Measurements from ENCODE around the gene ZNF438.

Gene ZNF438

DNA sequence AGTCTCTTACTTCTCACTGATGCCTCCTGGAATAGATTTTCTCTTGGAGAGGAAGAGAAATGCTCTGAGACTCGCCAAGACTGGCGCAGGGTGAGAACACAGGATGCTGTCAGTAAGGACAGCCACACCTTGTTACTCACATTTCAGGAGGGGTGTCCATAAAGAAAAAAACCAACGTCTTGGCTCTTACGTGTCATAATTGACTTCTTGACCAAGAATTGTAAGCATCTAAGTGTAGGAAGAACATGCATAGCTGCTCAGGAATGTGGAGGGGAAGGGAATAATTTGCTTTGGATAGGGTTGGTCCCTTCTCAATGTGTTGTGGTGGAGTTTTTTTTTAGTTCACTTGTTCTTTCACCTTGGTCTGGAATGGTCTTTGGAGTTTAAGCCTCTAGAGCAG is 43.8 kb upstream of the ZNF438 start:
- no peak overlapping the region for H3K4me2 ChIP-seq (ENCODE audit: low read length)
- H3K27me3 ChIP-seq (ENCODE audit: control insufficient read depth, low read length), result peaks cover 21% of the 10 kb centered on the region

DNA sequence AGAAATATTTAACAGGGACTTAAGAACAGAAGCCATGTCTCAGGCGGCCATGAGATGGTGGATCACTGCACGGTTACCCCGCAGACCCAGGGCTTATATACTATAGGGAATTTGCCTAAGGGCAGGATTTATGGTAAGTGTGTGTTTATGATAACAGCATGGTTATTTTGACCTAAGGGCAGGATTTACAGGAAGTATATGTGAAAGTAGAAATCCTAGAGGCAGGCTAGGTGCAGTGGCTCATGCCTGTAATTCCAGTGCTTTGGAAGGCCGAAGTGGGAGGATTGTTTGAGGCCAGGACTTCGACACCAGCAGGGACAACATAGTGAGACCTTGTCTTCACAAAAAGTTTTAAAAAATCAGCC is 43.0 kb upstream of the ZNF438 start:
- Histone ChIP-seq H3K4me1 (ENCODE audit: control insufficient read depth, low read length) (no peaks in the 10 kb centered on the region), H3K79me2 (ENCODE audit: control insufficient read depth, low read length) (no peaks in the 10 kb centered on the region), H3F3A (ENCODE audit: control insufficient read depth, insufficient read depth) (no peaks in the 10 kb centered on the region), H3K9me2 (replicated peaks; ENCODE audit: control insufficient read depth, low read length) (no peaks in the 10 kb centered on the region), H3K4me2 (ENCODE audit: low read length) (no peak overlapping the region), H4K20me1 (ENCODE audit: control insufficient read depth, insufficient read depth, low read depth, low read length) (no peaks in the 10 kb centered on the region), H3K27me3 (ENCODE audit: control insufficient read depth, low read length) (peaks cover 22% of the 10 kb centered on the region), H3K4me3 (ENCODE audit: low read length) (no peak overlapping the region), H3K27ac (ENCODE audit: low read depth, low read length) (no peak overlapping the region), H3K36me3 (ENCODE audit: control insufficient read depth, low read length) (no peaks in the 10 kb centered on the region), H3K9me3 (ENCODE audit: control insufficient read depth, insufficient read depth, low read length) (no peaks in the 10 kb centered on the region)
- TF ChIP-seq, protein P1, sequence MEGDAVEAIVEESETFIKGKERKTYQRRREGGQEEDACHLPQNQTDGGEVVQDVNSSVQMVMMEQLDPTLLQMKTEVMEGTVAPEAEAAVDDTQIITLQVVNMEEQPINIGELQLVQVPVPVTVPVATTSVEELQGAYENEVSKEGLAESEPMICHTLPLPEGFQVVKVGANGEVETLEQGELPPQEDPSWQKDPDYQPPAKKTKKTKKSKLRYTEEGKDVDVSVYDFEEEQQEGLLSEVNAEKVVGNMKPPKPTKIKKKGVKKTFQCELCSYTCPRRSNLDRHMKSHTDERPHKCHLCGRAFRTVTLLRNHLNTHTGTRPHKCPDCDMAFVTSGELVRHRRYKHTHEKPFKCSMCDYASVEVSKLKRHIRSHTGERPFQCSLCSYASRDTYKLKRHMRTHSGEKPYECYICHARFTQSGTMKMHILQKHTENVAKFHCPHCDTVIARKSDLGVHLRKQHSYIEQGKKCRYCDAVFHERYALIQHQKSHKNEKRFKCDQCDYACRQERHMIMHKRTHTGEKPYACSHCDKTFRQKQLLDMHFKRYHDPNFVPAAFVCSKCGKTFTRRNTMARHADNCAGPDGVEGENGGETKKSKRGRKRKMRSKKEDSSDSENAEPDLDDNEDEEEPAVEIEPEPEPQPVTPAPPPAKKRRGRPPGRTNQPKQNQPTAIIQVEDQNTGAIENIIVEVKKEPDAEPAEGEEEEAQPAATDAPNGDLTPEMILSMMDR (IDR thresholded peaks at IDR 0.05; ENCODE audit: low read depth, low read length, poor library complexity, severe bottlenecking), result no peak
- no peak for TF ChIP-seq EZH2phosphoT487 (IDR thresholded peaks at IDR 0.05; ENCODE audit: borderline replicate concordance, low read length)

More for the DNA sequence above, 43.8 kb upstream of the ZNF438 start:
- Histone ChIP-seq H4K20me1 (ENCODE audit: control insufficient read depth, insufficient read depth, low read depth, low read length) (no peaks in the 10 kb centered on the region), H3K4me3 (ENCODE audit: low read length) (no peak overlapping the region), H3F3A (ENCODE audit: control insufficient read depth, insufficient read depth) (no peaks in the 10 kb centered on the region), H3K27ac (ENCODE audit: low read depth, low read length) (no peak overlapping the region), H3K36me3 (ENCODE audit: control insufficient read depth, low read length) (no peaks in the 10 kb centered on the region), H3K9me3 (ENCODE audit: control insufficient read depth, insufficient read depth, low read length) (no peaks in the 10 kb centered on the region), H3K9me2 (replicated peaks; ENCODE audit: control insufficient read depth, low read length) (no peaks in the 10 kb centered on the region), H3K79me2 (ENCODE audit: control insufficient read depth, low read length) (no peaks in the 10 kb centered on the region), H3K4me1 (ENCODE audit: control insufficient read depth, low read length) (no peaks in the 10 kb centered on the region)
- TF ChIP-seq EZH2phosphoT487 (IDR thresholded peaks at IDR 0.05; ENCODE audit: borderline replicate concordance, low read length), result no peak
- TF ChIP-seq, protein P1 (IDR thresholded peaks at IDR 0.05; ENCODE audit: low read depth, low read length, poor library complexity, severe bottlenecking), result no peak

DNA sequence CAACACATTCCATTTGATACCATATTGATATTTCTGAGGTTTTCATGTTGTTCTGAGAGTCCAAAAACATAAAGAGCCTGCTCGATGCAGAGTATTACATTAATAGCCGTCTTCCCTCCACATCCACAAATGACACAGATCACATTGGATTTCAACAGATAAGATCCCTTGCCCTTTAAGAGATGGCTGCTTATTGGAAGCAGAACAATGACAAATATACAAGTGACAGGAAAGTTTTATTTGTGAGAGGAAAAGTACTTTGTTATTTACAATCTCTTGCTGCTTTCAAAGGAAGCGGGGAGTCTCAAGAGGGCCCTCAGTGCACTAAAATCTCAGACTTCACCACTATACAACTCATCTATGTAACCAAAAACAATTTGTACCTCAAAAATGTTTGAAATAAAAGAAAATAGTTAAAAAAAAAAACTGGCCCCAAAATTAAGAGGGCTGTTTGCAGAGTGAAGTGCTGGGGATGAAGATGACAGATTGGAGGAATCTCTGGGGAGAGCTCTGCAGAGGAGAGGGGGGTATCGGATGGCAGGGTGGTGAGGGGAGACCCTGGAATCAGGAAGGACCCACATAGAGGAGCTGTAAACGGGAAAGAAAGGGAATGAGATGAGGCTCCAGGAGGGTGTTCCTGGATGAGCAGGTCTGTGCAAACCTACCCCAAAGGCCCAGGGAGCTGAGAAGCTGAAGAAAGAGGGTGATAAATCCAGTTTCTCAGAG is 42.5 kb upstream of the ZNF438 start:
- Histone ChIP-seq H3K36me3 (ENCODE audit: control insufficient read depth, low read length) (no peaks in the 10 kb centered on the region), H3K9me2 (replicated peaks; ENCODE audit: control insufficient read depth, low read length) (no peaks in the 10 kb centered on the region), H3K9me3 (ENCODE audit: control insufficient read depth, insufficient read depth, low read length) (no peaks in the 10 kb centered on the region), H3K4me1 (ENCODE audit: control insufficient read depth, low read length) (no peaks in the 10 kb centered on the region), H3K27ac (ENCODE audit: low read depth, low read length) (no peak overlapping the region), H3K4me3 (ENCODE audit: low read length) (no peak overlapping the region), H4K20me1 (ENCODE audit: control insufficient read depth, insufficient read depth, low read depth, low read length) (no peaks in the 10 kb centered on the region), H3K79me2 (ENCODE audit: control insufficient read depth, low read length) (no peaks in the 10 kb centered on the region), H3K4me2 (ENCODE audit: low read length) (no peak overlapping the region), H3F3A (ENCODE audit: control insufficient read depth, insufficient read depth) (no peaks in the 10 kb centered on the region), H3K27me3 (ENCODE audit: control insufficient read depth, low read length) (peaks cover 25% of the 10 kb centered on the region)
- TF ChIP-seq, protein P1 (IDR thresholded peaks at IDR 0.05; ENCODE audit: low read depth, low read length, poor library complexity, severe bottlenecking), result no peak
- no peak for TF ChIP-seq EZH2phosphoT487 (IDR thresholded peaks at IDR 0.05; ENCODE audit: borderline replicate concordance, low read length)

Data from DOHH2 (cell line).